Activated T-helper 1 cell treated with Interleukin-2 at 50 U/mL for 16 hours (primary cell): Measurements from ENCODE around the gene MDP1.
"Not testable (repeated sequence)": the region's sequence is repeated elsewhere in the genome, so short reads cannot be mapped to it uniquely, and the experiment has no call there.

Experiments
- DNase-seq: peaks from one replicate; pipeline ENCODE4 v3.0.0-alpha.2; 2020; ENCODE audit warnings: low read depth

The MDP1 gene

DNA sequence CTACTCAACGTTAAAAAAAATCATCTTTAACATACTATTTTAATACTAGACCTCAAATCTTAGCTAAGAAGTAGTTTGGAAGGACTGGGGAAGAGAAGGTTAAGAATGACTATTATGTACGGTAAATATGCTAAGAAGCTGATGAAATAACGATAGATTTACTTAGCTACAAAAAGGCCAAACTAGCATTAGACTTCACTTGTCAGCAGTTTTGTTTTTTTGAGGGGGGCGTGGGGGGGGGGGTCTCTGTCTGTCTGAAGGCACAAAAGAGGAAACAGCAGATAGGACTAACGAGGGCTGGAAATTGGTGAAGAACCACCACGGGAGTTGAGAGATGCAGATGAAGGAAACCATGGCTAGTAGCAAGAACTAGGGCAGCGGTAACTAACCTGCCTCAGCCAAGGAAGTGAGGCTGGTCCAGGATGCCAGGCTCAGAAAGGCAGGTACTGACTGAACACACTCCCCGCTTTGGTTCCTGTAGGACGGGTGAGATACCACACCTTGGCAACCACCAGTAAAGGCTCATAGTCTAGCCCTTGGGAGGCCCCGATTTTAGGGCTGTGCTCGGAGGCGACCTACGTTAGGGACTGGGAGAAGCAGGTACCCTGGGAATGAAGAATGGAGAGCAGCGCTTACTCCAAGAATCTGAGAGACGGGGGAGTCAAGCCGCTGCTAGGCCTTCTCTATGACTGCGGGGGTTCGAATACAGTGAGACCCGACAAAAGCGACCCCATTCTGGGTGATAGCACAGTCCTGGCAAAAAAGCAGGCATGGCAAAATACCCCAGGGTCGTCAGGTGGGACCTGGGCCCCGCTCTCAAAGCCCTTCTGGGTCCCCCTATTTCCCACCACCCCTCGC, 15.6 kb upstream of the MDP1 start:
- DNase-seq = no peak

DNA sequence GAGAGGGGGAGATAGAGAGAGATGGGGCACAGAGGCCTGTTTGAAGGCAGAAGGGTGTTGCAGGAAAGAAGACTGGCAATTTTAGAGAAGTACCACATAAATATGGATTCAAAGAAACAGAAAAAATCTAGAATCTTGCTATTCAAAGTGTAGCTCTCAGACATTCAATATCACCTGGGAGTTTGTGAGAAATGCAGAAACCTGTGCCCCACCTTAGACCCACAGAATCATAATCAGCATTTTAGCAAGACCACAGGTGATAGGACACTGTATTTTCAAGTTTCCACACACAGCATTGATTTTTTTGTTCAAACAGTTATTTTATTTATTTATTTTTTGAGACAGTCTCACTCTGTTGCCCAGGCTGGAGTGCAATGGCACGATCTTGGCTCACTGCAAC, 13.0 kb upstream of the MDP1 start:
- no peak for DNase-seq

DNA sequence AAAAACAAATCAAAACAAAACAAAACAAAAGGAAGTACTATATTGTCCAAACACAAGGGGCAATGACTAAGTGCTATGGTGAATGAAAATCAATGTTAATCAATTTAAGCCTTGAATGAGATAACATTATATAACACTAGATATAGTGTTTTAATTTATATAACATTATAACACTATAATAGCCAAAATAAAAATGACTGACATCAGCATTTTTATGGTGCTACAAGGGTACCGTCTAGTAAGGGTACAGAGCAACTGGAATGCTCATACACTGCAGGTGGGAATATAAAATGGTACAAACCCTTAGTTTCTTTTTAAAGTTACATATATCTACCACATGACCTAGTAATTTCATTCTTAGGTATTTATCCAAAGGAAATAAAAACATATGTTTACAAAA, 10.6 kb upstream of the MDP1 start:
- no peak for DNase-seq

DNA sequence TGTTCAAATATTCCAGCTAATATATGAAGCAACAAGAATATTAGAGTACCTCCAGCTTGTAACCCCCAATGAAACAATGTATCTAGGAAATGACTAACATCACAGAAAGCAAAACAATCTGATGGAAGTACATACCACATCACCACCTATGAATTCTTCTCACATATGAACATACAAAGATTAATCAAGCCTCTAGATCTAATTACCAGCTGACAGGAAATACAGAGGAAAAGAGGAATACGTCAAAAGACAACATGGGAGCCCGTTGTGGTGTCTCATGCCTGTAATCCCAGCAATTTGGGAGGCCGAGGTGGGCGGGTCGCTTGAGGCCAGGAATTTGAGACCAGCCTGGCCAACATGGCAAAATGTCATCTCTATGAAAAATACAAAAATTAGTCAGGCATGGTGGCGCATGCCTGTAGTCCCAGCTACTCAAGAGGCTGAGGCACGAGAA, 8.8 kb upstream of the MDP1 start:
- DNase-seq = no peak

DNA sequence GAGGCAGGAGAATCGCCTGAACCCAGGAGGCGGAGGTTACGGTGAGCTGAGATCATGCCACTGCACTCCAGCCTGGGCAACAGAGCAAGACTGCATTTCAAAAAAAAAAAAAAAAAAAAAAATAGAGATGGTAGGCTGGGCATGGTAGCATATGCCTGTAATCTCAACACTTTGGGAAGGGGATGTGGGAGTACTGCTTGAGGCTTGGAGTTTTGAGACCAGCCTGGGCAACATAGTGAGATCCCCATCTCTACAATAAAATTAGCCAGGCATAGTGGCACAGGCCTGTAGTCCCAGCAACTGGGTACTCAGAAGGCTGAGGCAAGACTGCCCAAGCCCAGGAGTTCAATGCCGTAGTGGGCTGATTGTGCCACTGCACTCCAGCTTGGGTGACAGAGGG, 7.1 kb upstream of the MDP1 start:
- not testable (repeated sequence) for DNase-seq

DNA sequence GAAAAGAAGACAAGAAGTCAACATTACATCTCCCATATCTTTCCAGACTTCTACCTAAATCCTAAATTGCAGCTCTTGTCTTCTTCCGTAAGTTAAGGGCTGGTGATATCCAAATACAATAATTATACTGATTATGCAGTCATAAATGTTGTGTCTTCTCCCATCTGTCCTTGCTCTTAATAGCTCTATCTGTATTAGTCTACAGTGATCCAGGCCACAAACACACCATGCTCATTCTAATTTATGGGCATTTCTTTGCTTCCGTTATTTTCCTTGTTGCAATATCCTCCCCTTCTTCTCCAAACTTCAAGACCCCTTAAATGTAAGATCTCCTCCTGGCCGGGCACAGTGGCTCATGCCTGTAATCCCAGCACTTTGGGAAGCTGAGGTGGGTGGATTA, 3.7 kb upstream of the MDP1 start:
- no peak for DNase-seq

DNA sequence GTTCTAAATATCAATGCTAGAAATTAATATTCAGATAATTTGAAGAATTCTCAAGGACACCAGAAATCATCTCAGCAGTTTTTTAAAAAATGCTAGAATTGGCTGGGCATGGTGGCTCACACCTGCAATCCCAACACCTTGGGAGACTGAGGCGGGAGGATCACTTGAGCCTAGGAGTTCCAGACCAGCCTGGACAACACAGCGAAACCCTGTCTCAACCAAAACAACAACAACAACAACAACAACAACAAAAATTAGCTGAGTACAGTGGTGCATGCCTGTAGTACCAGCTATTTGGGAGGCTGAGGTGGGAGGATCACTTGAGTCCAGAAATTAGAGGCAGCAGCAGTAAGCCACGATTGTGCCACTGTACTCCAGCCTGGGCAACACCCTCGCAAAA, 3.2 kb upstream of the MDP1 start:
- DNase-seq = no peak

DNA sequence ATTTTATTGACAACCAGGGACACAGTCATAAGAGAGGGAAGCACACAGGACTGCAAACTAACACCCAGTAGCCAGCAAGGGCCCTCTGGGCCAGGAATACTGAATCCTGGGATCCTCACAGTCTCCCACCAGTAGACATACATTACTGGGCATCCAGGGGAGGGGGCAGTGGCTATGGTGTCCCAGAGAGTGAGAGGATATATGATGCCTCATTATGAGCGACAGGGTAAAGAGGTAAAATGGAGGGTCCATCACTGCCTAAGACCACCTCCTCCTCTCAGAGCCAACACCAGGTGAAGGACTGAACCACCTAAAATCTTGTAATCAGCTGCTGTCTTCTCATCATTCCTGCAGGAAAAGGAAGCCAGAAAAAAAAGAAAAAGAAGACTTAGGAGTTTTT, 1.0 kb upstream of the MDP1 start:
- DNase-seq = not testable (repeated sequence)

DNA sequence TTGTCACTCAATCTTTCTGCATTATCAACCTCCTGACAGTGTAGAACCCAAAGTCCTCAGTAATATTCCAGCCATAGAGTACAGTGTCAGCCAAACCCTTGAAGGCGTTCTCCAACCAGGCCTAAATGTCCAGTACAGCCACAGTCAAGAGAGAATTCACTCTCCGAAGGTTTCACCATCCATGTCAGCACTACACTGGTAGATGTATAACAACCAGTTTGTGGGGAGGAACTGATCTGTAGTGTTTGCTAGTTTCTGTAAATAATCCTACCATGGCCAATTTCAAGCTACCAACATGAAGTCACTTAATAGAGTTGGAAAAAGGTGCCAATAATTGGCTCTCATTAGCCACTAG, 456 bp upstream of the MDP1 start:
- DNase-seq = no peak

DNA sequence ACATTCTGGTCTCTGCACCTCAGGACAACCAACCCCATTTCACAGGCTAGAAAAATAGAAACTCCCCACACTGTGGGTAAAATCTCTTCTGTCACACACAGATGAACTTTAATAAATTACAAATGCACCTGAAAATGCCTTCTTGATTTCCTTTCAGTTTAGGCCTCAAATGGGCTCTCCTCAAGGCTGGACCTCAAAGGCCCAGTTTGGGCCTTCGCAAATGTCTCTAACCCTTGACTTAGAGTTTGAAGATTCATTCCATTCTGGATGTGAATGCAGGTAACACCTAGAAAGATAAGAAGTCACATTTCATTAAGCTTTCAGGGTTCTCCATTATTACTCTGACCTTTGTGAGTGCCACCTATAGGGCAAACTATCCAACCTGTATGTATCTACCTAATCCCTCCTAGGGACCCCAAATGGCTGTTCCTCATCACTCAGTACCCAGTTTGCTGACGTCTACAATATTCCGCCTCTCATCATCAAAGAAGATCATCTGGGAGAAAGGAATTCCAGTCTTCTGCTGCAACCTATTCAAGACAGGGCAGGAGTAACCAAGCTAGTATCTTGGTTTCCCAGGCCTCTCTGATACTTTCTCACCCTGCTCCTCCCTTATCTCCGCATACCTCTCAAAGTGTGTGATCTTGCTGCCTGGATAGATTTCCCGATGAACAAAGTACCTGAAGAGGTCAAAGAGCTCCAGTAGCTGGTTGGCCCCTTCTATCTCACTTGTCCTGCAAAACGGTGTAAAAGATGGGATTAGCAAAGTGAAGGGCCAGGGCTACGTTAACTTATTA, 1.8 kb downstream of the MDP1 start:
- no peak for DNase-seq

DNA sequence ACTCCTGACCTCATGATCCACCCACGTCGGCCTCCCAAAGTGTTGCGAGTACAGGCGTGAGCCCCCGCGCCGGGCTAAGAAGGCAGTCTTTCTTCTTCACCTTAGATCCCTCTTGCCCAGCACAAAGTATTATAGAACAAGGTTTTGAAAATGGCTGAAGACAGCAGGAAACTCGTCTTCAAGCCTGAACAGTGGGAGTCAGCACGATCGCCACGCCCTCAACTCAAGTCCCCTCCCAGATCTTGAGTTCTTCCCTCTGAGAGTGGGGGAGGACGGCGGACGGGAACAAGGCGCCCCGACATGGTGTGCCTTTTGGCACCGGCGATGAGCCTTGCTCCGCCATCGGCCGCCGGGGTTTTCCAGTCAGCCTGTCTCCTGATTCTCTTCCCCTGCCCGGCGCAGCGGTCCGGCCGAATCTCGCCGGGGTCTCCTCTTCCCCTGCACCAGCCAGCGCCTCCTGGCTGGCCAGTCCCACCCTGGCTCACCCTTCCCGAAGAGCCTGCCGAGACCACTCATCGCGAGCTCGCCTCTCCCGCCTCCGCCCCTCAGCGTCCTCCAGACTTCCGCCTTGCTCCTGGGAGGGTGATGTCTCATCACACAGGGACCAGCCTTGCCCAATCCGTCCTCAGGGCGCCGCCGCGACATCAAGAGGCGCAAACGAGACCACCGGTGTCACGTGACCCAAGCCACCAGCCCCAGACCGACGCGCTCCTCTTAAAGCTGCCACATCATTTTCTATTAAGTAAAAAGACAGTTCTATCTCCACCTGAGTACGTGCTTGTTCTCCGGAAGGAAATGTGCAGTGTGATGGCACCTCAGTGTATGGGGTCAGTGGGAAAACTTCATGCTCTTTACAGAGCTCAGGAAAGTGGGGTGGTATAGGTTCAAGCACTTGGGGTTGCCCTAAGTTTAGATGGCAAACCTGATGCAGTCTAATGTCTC, 2.7 kb downstream of the MDP1 start, which contains the start of gene CHMP4A:
Gene CHMP4A, minus strand, starts transcription at position 565 of the 942 bp plus-strand sequence. Its CDS starts 49 bp downstream, at position 516.
- DNase-seq = peak; percentile 91

DNA sequence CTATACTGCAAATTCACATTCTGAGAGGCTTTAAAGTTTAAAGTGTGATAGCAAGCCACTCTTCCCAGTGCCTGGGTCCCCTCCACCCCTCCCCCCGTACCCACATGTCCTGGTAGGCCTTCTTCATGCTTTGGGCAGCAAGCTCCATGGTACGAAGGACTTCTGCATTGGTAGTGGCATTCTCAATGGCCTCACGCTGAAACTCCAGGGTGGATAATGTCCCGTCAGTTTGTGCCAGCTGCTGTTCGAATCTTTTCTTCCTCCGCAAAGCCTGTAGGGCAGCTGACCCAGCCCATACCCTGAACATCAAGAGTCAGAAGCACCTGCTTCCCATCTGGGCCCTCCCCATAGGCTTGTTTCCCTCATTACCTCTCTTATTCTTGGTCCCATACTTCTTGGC, 4.6 kb downstream of the MDP1 start:
- no peak for DNase-seq

DNA sequence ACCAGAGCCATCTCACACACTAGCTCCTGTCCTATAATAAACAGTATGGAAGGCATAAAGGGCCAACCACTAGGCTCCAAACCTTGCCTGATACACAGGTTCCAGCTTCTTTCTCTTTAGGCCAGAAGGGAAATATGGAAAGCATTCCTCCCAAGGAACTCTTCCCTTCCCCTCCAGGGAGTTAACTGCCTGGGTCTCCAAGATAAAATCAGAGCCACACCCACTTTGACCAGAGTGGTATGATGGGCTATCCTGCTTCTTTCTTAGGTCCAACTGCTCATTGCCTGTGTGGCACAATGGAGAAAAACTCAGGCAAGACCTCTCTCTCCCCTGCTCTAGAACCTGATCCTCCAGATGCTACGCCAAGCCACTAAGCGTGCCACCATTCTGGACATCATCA, 8.2 kb downstream of the MDP1 start:
- no peak for DNase-seq

DNA sequence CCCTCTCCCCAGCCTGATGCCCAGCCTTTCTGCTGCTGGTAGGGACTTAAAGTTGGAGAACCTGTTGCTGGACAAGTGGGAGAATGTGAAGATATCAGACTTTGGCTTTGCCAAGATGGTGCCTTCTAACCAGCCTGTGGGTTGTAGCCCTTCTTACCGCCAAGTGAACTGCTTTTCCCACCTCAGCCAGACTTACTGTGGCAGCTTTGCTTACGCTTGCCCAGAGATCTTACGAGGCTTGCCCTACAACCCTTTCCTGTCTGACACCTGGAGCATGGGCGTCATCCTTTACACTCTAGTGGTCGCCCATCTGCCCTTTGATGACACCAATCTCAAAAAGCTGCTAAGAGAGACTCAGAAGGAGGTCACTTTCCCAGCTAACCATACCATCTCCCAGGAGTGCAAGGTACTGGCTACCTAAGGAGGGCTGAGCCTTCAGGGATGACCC, 8.7 kb downstream of the MDP1 start:
- no peak for DNase-seq

DNA sequence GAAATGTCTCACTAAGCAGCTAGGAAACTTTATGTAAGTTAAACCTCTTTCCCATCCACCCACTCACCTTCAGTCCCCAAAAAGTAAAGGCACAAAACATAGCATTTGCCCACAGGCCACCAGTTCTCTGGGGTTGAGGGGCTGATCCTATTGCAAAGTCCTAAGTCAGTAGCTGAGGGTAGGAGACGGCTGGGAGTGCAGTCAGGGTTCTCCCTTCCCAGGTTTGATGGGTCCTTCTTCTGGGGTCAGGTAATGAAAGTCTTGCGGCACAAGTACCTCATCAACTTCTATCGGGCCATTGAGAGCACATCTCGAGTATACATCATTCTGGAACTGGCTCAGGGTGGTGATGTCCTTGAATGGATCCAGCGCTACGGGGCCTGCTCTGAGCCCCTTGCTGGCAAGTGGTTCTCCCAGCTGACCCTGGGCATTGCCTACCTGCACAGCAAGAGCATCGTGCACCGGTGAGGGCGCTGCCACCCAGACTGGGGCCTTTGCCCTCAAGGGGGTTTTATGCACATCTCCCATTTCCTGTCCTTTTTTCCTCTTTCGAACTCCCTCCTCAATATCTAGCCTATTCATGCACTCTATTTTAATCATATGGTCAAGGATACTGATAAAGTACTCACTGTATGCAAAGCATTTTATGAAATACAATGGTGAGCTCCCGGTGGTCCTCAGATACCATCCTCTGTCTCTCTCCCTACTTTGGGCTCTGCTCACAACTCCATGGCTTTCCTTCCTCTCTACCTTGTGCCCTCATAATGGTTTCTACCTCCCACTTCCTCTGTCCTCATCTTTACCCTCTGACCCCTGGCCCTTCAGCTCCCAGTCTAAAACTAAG, 9.4 kb downstream of the MDP1 start:
- no peak for DNase-seq

DNA sequence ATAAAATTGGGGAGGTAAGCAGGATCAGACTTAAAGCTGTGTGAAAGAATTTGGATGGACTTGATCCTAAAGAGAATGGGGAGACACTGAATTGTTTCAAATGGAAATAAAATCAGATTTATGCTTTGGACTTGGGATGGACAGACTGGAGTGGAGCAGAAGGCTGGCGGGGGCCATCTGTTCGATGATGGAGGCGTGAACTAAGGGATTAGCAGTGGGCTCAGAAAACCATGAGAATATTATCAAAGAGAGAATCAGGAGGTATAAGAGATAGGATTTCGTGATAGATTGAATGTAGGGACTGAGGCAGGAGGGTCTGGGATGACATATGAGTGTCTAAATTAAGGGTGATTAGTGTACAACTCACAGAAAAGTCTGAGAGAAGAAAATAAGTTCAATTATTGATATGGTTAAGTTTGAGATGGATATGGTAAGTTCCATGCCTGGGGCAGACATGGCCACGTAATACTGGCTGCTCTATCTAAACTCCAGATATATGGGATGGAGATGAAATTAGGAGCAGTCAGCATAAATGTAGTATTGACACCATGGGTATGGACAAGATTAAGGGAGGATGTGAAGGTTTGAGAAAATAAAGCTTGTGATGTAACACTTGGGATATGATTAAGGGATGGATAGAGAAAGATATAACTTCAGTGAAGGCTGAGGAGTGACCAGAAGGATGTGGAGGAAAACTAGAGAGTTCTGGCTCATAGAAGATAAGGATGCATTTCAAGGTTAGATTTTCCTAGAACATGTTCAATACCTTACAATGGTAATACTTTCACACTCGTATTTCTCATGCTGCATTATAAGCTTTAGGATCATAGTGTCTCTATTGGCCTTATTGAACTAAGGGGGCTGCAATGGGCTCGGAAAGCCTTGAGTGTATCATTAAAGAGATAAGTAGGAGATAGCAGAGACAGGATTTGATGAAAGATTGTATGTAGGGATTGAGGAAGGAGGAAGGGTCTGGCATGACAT, 11.4 kb downstream of the MDP1 start:
- no peak for DNase-seq

DNA sequence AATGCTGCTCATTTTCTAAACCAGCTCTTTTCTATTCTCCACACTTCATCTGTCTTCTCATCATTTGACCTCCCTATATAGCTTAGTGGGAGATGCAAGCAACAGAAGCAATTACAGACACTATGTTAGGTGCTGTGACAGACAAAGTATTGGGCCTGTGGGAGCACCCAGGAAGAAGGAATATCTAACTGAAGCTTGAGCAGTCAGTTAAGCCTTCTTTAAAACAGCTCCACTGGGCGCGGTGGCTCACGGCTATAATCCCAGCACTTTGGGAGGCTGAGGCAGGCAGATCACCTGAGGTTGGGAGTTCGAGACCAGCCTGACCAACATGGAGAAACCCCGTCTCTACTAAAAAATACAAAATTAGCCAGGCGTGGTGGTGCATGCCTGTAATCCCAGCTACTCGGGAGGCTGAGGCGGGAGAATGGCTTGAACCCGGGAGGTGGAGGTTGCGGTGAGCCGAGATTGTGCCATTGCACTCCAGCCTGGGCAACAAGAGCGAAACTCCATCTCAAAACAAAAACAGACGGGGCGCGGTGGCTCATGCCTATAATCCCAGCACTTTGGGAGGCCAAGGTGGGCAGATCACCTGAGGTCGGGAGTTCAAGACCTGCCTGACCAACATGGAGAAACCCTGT, 12.5 kb downstream of the MDP1 start:
- not testable (repeated sequence) for DNase-seq

DNA sequence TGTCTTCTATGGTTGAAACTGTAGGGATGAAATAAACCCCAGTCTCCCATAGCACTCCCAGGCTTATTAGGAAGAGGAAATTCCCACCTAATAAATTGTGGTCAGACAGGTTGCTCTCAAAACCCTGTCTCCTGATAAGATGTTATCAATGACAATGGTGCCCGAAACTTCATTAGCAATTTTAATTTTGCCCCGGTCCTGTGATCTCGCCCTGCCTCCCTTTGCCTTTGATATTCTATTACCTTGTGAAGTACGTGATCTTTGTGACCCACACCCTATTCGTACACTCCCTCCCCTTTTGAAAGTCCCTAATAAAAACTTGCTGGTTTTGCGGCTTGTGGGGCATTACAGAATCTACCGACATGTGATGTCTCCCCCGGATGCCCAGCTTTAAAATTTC, 13.3 kb downstream of the MDP1 start:
- DNase-seq = not testable (repeated sequence)

DNA sequence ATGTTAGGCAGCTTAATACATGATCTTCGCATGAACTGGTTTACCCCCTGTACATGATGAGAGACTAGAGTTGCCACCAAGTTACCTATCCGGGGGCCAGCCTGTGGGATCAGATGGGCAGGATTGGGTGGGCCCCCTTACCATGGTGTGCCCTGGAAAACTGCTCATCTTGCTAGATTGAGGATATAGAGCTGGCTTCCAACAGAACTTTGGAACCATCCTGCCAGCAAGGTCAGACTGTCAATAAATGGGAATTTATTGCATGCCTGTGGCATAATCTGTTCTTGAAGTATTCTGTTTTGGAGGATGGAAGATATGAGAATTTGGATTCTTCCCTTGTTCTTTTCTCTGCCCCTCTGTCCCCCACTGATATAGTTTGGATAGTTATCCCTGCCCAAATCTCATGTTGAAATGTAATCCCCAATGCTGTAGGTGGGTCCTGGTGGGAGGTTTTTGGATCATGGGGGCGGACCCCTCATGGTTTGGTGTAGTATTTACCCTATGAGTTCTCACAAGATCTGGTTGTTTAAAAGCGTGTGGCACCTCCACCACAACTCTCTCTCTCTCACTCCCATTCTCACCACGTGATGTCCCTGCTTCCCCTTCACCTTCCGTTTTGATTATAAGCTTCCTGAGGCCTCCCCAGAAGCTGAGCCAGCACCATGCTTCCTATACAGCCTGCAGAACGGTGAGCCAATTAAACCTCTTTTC, 16.9 kb downstream of the MDP1 start:
- no peak for DNase-seq
